SIG-M5 treated with dmso at 0.1 percent for 504 hours (cell line): ENCODE results near the gene ECHDC3.
A peak's percentile ranks its signal among the peaks of the same experiment; 100 is the strongest.

Experiments used
- DNase-seq: peaks from one replicate; lab custom pipeline; 2025; ENCODE audit not compliant: unreplicated experiment; lab: John Stamatoyannopoulos, UW

ECHDC3 gene

DNA sequence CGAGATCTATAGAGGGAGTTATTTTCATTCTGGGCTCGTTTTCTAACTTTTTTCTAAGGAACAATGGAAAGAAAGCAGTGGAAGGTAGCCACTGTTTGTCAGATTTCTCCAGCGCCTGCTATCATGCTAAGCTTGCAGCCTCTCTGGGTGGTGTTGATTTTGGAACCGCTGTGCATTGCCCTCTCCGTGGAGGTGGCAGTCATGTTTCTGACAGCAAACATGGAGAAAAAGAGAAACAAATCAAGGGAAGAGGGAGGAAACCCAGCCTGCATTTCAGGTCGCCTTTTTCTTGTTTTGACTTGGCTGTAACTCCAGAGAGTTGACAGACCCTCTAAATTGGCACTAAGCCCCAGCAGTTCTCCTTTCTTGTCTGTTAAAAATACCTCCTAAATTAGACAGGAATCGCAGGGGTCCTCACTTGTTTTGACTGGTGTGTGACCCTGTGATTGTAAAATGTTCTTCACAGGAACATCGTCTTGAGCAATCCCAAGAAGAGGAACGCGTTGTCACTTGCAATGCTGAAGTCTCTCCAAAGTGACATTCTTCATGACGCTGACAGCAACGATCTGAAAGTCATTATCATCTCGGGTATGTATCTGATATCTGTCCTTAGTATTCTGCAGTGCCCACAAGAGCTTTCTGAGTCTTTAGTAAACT is 4.8 kb downstream of the ECHDC3 start:
- DNase-seq, result peak; percentile 73

DNA sequence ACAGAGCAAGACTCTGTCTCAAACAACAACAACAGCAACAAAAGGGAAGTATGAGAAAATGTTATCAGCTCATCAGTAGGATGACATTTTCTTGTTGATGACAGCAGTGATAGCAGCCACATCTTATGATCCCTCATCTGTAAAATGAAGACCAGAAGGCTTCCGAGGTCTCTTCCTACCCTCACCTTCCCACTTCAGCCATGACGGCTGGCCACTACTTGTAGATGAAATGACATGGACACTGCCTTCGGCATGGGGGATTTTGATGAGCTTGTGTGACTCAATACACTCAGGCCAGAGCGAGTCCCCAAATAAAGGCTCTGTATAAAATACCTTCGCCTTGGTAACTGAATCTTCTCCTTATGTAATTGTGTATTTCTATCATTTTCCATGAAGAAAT is 6.7 kb downstream of the ECHDC3 start:
- no peak for DNase-seq

DNA sequence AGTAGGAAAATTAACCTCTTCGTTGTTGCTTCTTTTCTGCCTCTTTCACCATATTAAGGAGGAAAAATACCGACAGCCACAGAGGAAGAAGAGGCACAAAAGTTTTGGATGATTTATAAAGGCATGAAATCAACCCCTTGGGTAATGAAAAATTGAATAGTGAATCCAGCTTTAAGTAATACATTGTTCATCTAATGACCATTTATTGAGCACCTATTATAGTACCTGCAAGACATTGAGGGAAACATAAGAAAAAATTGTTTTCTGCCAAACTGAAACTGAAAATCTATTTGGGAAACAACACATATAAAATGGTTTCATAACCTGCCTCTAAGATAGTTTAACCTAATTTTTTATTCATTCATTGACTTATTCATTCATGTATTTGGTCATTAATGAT is 8.2 kb downstream of the ECHDC3 start:
- DNase-seq, result no peak

DNA sequence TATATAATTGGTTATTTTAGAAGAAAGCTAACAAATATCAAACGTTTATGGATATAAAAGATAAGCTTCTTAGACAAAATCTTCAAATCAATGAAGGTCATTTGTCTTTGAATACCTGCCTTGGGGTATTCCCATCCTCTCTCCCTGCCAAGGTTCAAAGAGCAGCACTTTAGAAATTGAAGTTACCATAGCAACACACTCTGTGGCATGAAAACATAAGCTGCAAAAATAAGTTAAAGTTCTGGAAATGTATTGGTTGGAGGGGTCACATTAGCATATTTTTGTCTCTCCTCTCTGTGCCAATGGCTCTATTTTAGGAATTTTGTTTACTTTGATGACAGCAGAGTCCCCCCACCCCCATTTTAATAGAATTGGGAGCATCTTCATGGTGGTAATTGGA is 12.0 kb downstream of the ECHDC3 start:
- DNase-seq, result no peak

DNA sequence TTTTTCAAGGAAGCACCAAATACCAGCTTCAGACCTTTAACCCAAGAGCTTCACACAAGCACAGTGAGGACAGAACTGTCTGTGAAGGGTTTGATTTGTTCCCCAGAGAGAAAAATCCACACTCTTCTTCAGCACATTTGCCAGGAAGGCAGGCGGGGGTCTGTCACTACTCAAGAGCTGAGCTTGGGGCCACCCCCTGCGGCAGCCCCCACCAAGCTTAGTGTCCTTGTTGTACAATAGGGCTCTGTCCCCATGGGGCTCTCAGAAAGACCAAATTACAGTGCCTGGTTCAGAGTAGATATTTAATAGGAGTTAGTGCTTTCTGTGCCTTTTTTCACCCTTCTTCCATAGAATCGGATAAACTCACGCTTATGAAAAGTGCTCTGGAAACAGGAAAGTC is 12.4 kb downstream of the ECHDC3 start:
- DNase-seq, result no peak

DNA sequence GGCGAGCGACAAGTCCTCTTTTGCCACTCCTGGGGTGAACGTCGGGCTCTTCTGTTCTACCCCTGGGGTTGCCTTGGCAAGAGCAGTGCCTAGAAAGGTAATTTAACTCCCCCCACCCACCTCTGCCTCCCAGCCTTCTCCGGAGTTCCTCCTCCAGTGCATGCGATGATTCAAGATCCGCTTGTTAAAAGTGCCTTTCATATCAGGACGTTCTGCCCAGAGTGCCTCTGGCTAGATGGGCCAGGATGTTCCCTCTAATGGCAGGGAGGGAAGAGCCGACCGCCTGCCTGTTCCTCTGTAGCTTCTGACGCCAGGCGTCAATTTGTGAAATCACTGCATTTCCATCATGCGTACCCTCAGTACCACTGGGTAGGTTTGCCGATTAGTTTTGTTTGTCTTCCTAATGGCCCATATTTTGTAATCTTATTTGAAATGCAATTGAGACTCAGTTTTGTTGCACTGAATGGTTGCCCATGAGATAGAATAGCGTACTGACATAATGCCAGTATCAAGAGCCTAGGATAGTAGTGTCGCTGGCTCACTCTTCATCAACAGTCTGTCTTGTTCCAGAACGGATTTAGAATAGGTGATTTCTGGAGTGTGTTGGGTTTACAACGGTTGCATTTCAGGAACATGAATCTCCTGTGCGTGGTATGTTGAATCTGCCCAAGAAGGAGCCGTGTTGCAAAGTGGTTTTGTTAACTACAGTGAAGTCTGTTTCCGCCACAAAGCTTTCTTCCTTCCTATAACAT is 13.5 kb downstream of the ECHDC3 start:
- DNase-seq, result no peak

DNA sequence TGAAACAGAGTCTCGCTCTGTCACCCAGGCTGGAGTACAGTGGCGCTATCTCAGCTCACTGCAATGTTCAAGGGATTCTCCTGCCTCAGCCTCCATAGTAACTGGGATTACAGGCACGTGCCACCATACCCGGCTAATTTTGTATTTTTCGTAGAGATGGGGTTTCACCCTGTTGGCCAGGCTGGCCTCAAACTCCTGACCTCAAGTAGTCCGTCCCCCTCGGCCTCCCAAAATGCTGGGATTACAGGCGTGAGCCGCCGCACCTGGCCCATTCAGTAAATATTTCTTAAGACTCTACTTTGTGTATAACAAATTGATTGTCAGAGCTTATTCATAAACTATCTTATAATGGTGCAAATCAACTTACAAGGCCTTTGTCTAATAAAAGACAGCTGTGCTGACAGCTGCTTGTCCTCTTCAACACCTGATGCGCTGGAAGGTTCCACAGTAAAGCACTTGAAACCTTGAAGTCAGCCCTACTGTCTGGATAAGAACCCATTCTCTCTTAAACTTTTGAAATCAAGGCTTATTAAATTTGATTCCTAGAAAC is 14.7 kb downstream of the ECHDC3 start:
- DNase-seq, result no peak

DNA sequence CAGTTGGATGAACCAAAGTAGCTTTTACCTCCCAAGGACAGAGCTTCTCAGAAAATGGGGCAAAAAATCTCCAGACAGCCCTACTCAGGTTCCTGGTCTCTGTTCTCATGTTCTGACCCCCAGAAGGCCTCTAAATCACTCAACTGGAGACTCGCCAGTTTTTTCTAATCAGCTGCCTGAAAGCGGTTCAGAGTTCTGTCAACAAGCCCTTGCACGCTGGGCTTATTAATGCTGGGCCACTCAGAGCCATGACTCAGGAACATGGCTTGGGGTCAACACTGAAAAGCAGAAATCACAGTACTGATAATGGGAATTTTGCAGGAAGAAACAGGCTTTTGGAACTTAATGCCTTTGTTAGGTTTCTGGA is 15.3 kb downstream of the ECHDC3 start:
- DNase-seq, result no peak

DNA sequence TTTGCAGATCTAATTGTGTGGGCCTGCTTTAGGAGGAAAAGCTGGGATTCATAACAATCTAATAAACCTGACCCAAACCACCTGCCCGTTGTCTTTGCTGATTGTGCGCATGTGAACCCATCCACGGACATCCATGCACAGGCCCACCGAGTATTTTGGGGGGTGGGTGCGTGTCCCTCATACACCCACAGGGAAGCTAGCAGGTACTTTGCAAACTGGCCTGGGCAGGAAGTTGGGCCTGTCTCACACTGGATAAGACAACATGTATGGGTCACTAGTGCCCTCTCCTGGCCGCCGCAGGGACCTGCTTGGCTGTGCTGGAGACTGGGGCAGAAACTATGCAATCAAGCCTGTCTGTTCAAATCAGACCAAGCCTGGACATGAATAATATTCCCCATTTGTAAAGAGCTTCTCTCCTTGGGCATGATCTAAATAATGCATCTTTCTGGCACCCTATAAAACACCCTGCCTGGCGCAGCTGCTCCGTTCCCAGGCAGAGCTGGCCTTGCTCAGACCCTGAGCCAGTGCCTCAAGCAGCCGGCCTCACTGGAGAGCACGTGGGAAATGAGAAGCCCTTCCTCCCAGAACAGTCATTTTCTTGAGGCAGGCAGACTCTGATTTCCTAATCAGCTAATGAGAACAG is 15.8 kb downstream of the ECHDC3 start:
- DNase-seq, result peak; percentile 68

DNA sequence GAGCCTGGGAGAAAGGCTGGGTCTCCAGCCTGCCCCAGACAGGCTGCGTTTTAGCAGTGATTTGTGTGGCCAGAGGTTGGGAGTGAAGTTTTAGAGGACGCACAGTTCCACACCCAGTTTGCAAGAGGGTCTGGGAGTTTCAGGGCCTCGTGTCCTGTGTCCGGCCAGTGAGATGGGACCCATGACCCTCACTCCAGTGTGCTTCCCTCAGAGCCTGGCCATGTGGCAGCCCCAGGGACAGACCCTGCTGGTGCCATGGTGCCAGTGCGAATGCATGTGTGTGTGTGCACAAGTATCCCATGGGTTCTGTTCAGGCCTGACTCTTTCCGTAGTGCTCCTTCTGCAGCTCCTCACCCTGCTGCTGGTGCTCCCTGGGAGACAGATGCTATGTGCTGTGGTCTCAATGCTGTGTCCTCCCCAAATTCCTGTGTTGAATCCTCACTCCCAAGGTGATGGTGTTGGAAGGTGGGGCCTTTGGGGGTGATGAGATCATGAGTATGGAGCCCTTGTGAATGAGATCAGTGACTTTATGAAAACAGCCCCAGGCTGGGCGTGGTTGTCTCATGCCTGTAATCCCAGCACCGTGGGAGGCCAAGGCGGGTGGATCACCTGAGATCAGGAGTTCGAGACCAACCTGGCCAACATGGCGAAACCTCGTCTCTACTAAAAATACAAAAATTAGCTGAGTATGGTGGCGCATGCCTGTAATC is 16.5 kb downstream of the ECHDC3 start:
- DNase-seq, result no peak

DNA sequence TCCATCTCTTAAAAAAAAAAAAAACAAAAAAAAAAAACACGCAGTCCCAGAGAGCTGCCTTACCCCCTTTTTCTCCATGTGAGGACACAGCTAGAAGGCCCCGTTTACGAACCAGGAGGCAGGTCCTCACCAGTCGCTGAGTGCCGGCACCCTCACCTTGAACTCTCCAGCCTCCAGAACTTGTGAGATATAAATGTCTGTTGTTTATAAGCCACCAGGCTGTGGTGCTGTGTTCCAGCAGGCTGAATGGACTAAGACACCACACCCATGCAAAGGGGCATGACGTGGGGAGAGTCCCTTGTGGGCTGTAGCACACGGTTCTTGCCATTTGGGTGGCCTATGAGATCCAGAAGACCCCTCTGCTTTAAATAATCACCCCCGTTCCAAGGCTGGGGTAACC is 17.2 kb downstream of the ECHDC3 start:
- DNase-seq, result no peak

DNA sequence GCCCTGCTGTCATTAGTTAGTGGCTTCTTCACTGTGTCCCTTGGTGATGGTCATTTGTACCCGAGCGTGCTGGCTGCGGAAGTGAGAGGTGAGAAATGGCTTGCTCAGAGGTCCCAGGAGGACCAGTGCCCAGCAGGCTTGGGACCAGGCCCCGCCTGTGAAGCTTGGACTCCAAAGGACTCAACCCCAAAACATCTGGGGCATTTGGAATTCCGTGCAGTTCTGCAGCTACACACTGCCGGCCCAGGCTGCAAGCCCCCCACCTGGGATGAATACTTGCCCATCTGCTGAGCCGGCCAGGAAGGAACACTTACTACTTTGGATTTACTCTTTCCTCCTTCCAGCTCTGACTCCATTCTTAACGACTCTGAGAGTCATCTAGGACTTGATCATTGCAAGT is 18.0 kb downstream of the ECHDC3 start:
- no peak for DNase-seq

DNA sequence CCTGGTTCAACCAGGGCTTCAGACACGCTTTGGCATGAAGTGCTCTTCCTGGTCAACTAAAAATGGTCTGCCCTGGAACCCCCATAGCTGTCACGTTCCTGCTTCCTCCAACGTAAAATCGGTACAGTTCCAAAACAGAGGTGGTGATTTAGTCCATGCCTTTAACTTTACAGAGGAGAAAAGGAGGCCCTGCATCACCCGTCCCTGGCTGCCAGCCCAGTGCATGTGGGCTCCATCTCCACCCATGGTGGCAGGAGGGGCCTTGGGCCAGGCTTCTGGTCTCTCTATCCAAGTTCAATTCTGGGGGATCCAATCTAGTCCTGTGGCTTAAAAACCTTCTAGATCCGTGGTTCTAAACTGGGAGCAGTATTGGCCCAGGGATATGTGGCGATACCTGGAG is 18.7 kb downstream of the ECHDC3 start:
- no peak for DNase-seq

DNA sequence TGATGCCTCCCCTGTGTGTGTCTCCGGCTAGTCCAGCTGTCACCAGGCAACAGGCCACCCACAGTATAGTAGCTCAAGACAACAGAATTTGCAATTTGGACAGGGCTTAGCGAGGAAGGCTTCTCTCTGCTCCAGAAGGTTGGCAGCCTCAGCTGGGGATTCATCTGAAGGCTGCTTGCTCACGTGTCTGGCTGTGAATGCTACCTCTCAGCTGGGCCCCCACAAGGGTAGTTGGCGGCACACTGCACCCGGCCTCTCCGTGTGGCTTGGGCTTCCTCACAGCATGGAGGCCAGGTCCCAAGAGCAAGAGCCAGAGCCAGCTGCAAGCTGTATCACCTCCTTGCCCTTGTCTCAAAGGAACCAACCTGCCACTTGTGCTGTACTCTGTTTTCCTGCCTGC is 19.2 kb downstream of the ECHDC3 start:
- no peak for DNase-seq

DNA sequence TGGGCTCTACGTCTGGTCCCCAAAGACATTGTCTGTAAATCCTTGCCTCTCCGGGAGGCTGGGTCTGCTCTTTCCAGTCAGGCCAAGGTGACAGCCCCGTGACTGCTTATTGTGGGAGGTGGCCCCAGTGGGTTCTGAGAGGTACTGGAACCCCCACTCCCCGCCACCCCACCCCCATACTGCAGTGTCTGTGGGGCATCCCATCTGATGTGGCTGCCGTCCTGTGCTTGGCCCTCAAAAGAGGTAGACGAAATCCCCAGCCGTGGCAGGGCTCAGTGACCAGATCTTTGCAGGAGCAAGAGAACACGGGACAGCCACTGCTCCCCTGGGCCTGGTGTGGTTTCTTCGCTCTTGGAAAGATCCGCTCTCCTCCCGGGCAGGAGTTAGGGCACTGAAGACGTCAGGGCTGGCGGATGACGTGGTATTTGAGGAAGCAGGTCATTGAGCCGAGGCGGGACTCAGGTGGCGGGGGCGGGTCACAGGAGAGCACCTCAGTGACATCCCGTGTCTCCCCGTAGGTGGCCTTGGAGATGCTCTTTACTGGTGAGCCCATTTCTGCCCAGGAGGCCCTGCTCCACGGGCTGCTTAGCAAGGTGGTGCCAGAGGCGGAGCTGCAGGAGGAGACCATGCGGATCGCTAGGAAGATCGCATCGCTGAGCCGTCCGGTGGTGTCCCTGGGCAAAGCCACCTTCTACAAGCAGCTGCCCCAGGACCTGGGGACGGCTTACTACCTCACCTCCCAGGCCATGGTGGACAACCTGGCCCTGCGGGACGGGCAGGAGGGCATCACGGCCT is 20.7 kb downstream of the ECHDC3 start:
- DNase-seq, result no peak

DNA sequence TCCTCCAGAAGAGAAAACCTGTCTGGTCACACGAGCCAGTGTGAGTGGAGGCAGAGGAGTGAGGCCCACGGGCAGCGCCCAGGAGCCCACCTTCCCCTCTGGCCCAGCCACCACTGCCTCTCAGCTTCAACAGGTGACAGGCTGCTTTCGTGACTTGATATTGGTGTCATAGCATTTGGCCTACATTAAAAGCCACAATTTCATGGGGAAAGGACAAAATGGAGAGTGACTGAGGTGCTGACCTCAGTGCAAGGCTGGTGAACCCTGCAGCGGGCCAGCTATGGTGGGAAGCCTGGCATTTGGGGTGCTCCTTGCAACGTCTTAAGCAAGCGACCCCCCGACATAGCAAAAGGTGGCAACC is 21.3 kb downstream of the ECHDC3 start:
- no peak for DNase-seq

DNA sequence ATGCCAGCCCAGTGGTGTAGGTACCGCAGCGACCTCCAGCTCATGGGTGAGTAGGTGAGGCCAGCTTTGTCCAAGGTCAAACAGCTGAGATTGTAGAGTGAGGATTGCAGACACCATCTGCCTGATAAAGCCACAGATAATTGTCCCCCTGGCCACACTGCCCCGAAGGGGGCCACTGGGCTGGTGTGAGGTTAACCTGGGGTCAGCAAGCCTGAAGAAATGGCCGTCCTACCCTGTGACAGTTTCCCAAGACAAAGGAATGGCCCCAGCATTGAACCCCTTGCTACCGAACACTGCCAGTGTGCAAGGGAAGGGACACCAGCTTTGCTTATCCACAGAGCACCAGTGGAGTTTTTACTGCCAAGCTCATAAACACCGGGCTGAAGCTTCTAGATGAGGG is 23.0 kb downstream of the ECHDC3 start:
- DNase-seq, result no peak

DNA sequence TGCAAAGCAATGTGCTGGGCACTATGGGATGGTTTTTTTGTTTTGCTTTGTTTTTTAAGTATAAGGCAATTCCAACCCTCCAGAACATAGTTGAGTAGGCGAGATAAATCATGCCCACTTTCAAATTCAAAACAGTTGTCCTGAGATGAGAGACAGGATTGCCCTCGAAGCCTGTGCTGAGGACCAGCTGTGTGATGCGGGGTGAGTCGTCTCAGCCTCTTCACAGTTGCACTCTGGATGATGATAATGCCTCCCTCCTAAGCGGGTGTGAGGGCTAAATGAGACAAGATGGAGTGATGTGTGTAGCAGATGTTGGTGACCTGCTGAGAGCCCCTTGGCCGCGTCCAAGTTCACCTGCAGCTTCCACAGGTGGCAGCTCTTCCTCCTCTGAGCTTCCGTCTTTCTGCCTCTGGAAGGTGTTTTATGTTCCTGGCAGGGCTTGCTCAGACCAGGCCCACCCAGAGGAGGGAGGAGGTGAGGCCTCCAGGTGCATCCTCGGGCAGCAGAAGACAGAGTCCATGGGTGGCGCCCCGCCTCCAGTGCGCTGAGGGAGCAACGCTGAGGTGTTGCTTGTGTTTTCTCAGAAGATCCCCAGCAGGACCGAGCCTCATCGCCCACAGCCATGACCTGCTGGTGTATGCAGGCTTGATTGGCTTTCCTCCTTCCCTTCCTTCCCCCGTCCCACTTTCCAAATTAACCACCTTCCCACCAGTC is 30.6 kb downstream of the ECHDC3 start:
- DNase-seq, result no peak

DNA sequence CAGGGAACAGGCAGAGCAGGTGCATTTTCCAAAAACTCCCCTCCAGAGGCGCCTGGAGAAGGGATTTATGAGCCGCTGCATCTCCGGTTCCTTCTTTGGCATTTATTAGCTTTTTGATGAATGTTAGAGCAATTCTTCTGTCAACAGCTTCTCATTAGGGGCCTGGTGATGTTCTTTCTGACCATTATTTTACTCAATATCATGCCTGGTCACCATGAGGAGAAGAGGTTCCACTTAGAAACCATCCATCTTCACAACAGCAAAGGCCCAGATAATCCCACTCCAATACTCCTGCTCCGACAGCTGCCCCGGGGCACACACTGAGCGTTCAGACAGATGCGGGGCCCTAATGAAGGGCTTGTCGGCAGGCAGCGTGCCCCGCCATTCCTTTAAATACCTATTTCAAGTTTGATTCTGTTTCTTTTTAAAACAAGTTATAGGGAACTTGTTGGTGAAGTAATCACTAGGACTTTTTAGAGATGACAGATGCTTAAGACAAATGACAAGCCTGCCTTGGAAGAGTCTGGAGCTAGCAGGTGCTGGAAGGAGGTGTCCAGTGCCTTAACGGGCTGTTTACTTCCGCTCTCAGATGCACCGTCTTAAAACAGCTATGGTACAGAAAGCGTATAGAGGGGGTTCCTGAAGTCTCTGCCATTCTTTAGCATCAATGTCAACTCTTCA is 31.7 kb downstream of the ECHDC3 start:
- no peak for DNase-seq

DNA sequence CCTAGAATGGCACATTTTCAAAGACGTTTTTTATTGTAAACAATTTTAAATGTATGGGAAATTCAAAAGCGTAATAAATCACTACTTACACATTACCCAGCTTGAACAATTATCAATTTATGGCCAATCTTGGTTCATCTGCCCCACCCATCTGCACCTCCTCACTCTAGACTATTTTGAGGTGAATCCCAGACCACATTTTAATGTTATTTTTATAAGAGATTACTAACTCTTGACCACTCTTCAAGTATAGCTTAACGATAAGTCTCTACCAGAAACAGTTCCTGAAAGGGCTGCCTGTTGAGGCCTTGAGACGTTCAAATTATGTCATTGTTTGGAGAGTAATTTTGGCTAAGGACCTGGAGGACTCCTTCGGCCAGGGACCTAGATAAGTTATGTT is 33.2 kb downstream of the ECHDC3 start:
- DNase-seq, result no peak
